ENCODE data around the gene BCL7A. TPM values are rescaled to one million over a fixed set of nuclear protein-coding genes. Genes with fewer than 3 reads are reported as not detected.

The BCL7A gene
- total RNA-seq, 1 donor from 2014 or later, result 34.6 TPM

GRCh38 chr12:122005252-122005776 lies 16.4 kb upstream of the BCL7A start:
- no peak for DNase-seq (ENCODE audit: low spot score in 2 of 2, unreplicated experiment in 2 of 2)
- Mint-ChIP-seq H3K4me3 (no peak overlapping the region), H3K27ac (no peak overlapping the region), H3K9me3 (no peaks in the 10 kb centered on the region), H3K27me3 (ENCODE audit: low read depth) (no peaks in the 10 kb centered on the region), H3K36me3 (no peaks in the 10 kb centered on the region), H3K4me1 (peaks cover 6% of the 10 kb centered on the region)
- TF ChIP-seq CTCF (IDR thresholded peaks at IDR 0.05; ENCODE audit: unreplicated experiment), result no peak

DNA sequence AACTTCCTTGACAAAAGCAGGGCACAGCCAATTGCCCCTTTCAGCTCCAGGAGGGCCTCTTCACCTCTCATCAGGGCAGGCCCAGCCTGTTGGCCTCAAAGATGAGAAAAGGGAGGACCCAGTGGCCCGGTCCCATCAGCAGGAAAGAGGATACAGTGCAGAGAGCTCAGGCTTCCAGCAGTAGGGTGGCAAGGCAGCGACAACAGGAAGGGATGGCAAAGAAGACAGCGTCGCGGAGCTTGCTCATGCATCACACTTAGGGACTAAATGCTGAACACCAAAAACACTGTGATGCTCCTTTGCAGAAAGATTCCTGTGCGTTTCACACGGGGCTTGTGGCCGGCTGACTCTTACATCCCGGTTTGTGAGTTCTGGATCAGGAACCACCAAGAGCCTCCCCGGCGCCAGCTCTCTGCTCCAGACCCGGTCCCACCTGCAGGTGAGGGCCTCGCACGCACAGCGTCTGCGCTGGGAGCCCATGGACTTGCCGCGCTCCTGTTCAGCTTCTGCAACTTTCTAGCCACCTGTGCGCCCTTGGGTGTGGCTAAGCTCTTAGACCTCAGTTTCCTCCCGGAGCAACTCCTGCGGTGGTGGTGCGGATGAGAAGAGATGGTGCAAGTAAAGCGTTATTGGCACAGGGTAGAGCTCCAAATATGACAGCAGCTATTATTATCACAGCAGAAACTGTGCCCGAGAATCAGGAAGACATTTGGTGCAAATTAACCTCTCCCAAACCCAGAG lies 15.3 kb upstream of the BCL7A start:
- Mint-ChIP-seq H3K36me3 (no peaks in the 10 kb centered on the region), H3K27me3 (ENCODE audit: low read depth) (no peaks in the 10 kb centered on the region)

GRCh38 chr12:122009741-122010140 lies 11.9 kb upstream of the BCL7A start:
- Mint-ChIP-seq H3K9me3 (peaks cover 7% of the 10 kb centered on the region), H3K4me3 (no peak overlapping the region)
- TF ChIP-seq CTCF (IDR thresholded peaks at IDR 0.05; ENCODE audit: unreplicated experiment), result no peak

More for the DNA sequence above, 15.3 kb upstream of the BCL7A start:
- TF ChIP-seq CTCF (IDR thresholded peaks at IDR 0.05; ENCODE audit: unreplicated experiment), result no peak
- Mint-ChIP-seq H3K4me1 (peaks cover 4% of the 10 kb centered on the region), H3K9me3 (no peaks in the 10 kb centered on the region), H3K27ac (no peak overlapping the region), H3K4me3 (no peak overlapping the region)
- DNase-seq (ENCODE audit: low spot score in 2 of 2, unreplicated experiment in 2 of 2), result no peak

GRCh38 chr12:122012184-122012583 lies 9.5 kb upstream of the BCL7A start:
- no peaks in the 10 kb centered on the region for H3K4me1 Mint-ChIP-seq
- DNase-seq (ENCODE audit: low spot score in 2 of 2, unreplicated experiment in 2 of 2), result no peak
- H3K27ac Mint-ChIP-seq, result no peak overlapping the region
- TF ChIP-seq CTCF (IDR thresholded peaks at IDR 0.05; ENCODE audit: unreplicated experiment), result no peak
- peaks cover 2% of the 10 kb centered on the region for H3K36me3 Mint-ChIP-seq
- H3K9me3 Mint-ChIP-seq, result peaks cover 7% of the 10 kb centered on the region
- no peak overlapping the region for H3K4me3 Mint-ChIP-seq
- no peaks in the 10 kb centered on the region for H3K27me3 Mint-ChIP-seq (ENCODE audit: low read depth)

More at GRCh38 chr12:122009741-122010140, 11.9 kb upstream of the BCL7A start:
- DNase-seq (ENCODE audit: low spot score in 2 of 2, unreplicated experiment in 2 of 2), result no peak
- H3K4me1 Mint-ChIP-seq, result no peaks in the 10 kb centered on the region
- peaks cover 2% of the 10 kb centered on the region for H3K36me3 Mint-ChIP-seq
- H3K27ac Mint-ChIP-seq, result no peak overlapping the region
- H3K27me3 Mint-ChIP-seq (ENCODE audit: low read depth), result no peaks in the 10 kb centered on the region

- H3K9me3 Mint-ChIP-seq, result peaks cover 8% of the 10 kb centered on the region
- H3K27me3 Mint-ChIP-seq (ENCODE audit: low read depth), result no peaks in the 10 kb centered on the region
- no peak overlapping the region for H3K27ac Mint-ChIP-seq
- H3K4me3 Mint-ChIP-seq, result no peak overlapping the region
- no peaks in the 10 kb centered on the region for H3K4me1 Mint-ChIP-seq
- no peak for TF ChIP-seq CTCF (IDR thresholded peaks at IDR 0.05; ENCODE audit: unreplicated experiment)
- DNase-seq (ENCODE audit: low spot score in 2 of 2, unreplicated experiment in 2 of 2), result no peak
- peaks cover 2% of the 10 kb centered on the region for H3K36me3 Mint-ChIP-seq
Observed at GRCh38 chr12:122013136-122013535, 8.5 kb upstream of the BCL7A start.

All from mesothelial cell of epicardium (in vitro differentiated cells).